ENCODE data around the gene DIPK1B.

- TF ChIP-seq CTCF (IDR thresholded peaks at IDR 0.05) (no peak), POLR2A (IDR thresholded peaks at IDR 0.05) (peak in 1 of 2 donors; percentile 41)
These were observed 33.2 kb downstream of the DIPK1B start for GRCh38 chr9:136745389-136746154.
